ENCODE measurements around the gene LGALS9.
A peak's percentile ranks its signal among the peaks of the same experiment; 100 is the strongest.
"Not testable (repeated sequence)": the region's sequence is repeated elsewhere in the genome, so short reads cannot be mapped to it uniquely, and the experiment has no call there.

Gene LGALS9

DNA sequence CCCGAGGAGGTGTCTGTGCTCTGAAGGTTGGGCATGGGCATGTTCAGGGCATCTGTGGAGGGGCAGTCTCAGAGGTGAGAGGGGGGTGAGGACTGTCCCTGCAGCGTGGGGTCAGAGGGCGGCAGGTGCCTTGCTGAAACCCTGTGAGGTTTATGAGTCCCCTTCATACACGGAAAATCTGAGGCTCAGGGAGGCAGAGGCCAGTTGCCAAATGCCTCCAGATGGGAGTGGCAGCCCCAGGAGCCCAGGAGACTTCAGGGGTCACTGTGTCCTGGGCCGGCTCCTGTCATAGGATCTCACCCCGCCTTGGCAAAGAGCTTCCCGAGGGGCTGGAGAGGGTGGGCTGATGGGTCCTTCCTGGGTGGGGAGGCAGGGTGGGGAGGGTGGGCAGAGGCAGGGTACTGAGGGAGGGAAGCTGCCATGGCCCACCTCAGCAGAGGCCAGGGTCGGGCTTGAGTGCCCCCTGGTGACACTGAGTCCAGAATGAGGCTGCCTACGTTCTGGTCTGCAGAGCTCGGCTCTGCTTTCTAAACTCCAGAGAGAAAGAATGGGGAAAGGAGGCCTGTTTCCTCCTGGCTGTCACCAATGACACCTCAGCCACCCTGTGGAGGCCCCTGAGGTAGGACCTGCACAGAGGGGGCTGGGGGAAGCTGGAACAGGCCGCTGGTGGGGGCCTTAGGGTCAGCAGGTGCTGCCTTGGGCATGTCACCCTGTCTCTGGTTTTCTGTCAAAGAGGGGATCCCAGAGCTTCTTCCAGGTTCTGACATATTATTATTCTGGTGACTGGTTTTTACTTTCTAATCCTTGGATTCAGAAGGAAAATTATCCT is 1.1 kb downstream of the LGALS9 start:
- no peak for DNase-seq

DNA sequence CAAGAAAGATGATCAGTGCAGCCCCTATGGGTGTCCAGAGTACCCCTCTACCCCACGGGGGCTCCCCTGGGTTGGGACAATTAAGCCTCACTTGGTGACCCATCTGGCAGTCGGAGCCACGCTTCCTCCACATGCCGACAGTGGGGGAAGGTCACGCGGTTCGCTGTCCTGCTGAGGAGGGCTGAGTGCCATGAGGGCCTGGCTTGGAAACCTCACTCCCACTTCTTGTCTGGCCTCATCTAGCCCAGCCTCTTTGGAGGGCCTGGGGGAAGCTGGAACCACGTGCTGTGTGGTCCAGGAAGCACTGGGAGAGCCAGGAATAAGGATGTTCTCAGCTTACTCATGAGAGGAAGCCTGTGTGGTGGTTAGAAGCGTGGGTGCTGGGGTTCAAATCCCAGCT is 1.8 kb downstream of the LGALS9 start:
- DNase-seq: not testable (repeated sequence)

DNA sequence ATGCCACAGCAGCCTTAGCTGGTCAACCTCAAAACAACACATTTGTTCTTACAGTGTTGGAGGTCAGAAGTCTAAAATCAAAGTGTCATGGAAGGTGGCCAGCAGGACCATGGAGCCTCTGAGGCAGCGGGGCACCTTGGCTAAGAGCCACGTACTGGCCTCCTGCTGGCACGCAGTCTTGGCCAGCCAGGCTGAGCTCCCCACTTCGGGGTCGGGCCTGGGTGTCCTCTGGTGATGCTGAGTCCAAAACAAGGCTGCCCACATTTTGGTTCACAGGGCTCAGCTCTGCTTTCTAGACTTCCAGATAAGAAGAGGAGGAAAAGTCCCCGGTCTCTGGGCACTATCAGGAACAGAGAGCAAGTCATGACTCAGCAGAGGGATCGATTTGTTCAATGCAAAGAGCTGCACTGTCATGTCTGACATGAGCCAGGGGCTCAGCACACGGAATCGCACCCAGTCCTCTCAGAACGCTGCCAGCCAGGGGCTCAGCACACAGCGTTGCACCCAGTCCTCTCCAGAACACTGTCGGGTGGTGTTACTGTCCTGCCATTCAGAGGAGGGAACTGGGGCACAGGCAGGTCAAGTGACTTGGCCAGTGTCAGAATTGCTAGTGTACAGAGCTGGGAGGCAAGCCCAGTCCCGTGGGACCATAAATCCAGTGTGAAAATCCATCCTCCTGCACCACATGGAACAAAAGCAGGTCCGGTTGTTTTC is 2.5 kb downstream of the LGALS9 start:
- DNase-seq: no peak

DNA sequence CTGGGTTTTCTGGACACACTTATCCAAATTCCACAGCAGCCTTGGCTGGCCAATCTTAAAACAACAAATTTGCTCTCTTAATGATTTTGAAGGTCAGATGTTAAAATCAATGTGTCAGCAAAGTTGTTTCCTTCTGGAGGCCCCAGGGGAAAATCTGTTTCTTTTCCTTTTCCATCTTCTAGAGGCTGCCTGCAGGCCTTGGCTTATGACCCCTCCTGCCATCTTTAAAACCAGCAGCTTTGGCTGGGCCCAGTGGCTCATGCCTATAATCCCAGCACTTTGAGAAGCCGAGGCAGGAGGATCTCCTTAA is 3.0 kb downstream of the LGALS9 start:
- DNase-seq: no peak

GRCh38 chr17:27634776-27635175 is 3.8 kb downstream of the LGALS9 start:
- DNase-seq: no peak

GRCh38 chr17:27635275-27635823 is 4.4 kb downstream of the LGALS9 start:
- no peak for DNase-seq

DNA sequence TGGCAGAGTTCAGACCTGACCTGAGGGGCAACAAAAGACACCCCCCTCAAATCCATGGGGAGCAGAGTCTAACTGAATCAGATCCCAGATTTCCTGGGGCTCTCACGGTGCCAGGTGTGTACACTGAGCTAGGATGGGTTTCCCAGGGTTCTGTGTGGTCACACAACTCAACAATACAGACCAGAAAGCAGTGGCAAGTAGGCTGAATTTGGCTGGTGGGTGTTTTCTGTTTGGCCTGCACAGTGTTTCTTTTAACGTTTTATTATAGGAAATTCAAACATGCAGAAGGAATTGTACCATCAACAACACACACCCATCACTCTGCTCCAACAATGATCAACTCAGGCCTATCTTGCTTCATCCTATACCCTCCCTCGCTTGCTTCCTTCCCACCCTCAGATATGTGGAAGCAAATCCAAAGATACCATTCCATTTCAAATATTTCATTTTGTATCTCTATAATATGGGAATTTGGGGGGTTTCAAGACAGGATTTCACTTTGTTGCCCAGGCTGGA is 5.1 kb downstream of the LGALS9 start:
- DNase-seq: not testable (repeated sequence)

DNA sequence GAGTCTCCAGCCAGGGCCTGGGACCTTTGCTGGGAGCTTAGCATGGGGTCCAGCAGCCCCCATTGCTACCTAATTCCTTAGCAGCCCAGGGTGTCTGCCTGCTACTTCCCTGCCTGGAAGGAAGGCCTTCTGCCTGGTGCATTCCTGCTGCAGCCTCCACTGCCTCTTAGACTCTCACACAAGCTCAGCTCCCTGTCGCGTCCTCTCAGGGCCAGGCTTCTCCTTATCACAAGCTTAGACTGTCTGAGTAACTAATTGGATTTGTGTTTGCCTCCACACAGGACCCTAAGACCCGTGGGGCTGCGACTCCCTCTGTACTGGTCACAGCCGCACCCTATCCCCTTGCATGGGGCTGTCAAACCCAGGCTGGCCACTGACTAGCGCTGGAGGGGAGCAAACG is 6.8 kb downstream of the LGALS9 start:
- not testable (repeated sequence) for DNase-seq

- DNase-seq: not testable (repeated sequence)
These were observed 7.5 kb downstream of the LGALS9 start for GRCh38 chr17:27638415-27638914.

DNA sequence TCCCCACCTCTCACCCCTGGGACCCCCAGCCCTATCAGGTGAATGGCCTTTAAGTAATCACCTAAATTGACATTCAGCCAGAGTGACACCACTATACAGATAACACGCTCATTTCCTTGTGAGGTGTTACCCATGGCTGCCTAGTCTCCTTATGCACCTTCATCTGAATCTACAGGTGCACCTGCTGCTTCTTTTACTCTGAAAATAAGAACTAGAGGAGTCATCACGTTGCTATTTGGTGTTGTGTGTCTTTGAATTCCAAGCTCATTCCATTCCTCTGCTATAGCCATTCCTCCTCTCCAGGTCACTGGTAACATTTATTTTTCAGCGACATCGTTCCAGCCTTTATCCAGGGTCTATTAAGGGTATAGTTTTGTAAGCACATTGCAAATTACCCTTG is 9.8 kb downstream of the LGALS9 start:
- no peak for DNase-seq

- DNase-seq: no peak
These were observed 13.6 kb downstream of the LGALS9 start for GRCh38 chr17:27644586-27644985.

DNA sequence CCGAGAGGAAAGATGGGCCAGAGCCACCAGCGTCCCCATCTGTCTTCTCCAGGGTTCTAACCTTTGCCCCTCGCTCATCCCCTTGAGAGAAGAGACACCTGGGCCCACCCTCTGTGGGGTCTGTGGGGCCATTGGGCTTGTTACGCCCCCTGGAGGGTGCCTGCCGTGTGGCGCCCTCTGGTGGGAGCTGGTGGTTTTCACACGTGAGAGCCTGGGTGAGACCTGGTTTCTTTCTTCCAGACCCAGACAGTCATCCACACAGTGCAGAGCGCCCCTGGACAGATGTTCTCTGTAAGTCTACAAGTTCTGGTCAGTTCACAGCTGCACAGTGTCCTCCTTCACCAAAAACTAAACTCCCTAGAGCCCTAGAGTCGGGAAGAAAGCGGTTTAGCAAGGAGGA is 14.6 kb downstream of the LGALS9 start:
- DNase-seq: not testable (repeated sequence)

GRCh38 chr17:27646232-27646631 is 15.2 kb downstream of the LGALS9 start:
- no peak for DNase-seq

DNA sequence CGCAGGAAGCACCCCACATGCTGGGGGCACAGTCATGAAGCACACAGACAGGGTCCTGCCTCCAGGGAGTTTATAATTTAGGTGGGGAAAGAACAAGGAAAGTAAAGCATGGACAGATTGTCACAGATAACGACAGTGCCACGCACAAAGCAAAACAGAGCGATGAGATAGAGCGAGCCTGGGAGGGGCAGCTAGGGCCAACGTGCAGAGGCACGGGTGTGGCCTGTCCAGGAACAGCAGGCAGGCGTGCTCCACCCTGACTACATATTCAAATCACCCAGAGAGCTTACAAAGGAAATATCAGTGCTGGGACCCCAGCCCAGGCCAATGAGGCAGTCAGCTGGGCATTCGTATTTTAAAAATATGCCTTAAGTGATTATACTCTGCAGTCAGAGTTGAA is 16.8 kb downstream of the LGALS9 start:
- DNase-seq: no peak

- DNase-seq: not testable (repeated sequence)
These were observed 18.2 kb downstream of the LGALS9 start for GRCh38 chr17:27649111-27649571.

GRCh38 chr17:27649929-27650328 is 18.9 kb downstream of the LGALS9 start:
- no peak for DNase-seq

DNA sequence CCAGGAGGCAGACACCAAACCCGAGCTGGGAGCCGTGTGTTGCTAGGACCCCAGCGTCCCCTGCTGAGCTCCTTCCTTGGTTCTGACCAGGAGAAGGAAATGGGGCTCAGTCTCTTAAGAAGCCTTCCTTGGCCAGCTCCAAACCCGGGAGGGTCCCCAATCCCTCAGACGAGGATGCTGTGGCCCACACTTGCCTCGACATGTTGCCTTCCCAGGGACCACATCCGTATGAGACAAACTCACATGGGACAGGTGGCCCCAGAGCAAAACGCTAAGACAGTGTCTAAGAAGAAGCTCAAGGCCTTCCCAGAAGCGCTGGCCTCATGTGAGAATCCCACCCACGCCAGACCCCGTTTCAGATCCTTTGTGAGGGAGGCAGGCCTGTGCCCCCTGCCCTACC is 19.8 kb downstream of the LGALS9 start:
- DNase-seq: no peak

DNA sequence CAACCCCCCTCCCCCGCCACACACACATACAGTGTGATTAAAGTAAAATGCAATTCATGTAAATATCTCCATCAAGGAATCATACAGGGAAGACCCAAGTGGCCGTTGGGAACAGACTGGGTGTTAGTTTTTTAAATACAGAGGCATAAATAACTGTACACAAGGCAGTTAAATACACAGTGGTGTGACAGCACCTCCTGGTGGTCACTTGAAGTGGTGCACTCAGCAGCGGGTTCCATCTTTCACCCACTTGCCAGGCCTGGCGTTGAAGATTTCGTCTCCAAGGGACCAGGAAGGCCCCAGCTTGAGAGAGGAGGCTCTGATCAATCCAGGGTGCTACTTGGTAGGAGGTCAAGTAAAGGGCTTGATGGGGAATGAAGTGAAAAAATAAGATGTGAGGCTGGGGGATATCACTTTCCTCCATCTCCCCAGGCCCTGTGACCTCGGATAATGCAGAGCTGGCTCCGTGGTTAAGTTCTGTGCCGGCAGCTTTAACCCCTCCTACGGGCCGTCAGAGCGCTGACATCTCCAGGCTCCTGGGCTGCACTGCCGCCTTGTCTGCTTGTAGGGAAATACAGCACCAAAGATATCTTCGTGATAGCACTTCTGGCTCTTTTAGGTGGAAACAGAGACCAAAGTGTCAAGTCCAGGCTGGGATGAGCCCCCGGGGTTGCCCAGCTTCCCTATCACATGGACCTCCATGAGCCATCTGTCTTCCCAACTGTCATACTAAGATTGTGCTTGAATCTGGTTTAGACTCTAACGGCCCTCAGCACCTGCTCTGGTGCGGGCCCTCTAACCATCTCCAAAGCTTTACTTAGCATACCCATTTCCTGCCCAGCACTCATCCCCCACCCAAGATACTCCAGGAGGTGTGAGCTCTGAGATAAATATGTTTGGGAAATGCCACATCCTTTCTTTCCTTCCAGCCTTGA is 20.7 kb downstream of the LGALS9 start:
- DNase-seq: peak; percentile 61

GRCh38 chr17:27653449-27653971 is 22.5 kb downstream of the LGALS9 start:
- DNase-seq: not testable (repeated sequence)

DNA sequence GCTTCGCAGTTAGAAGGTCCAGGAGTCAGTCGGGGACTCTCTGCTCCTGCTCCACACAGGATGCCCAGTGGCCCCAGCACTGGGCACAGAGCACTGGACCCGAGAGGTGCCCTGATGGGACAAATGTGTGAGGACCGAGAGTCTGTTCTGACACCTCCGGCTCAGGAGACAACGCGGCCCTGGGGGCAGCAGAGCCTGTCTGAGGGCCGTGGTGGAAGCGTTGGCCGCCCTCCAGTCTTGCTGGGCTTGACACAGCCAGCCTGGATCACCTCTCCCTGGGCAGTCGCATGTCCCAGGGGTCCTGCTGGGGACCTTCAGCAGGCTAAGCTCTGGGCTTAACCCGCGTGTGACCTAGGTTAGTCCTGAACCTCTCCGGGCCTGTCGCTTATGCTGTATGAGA is 23.1 kb downstream of the LGALS9 start:
- DNase-seq: no peak

DNA sequence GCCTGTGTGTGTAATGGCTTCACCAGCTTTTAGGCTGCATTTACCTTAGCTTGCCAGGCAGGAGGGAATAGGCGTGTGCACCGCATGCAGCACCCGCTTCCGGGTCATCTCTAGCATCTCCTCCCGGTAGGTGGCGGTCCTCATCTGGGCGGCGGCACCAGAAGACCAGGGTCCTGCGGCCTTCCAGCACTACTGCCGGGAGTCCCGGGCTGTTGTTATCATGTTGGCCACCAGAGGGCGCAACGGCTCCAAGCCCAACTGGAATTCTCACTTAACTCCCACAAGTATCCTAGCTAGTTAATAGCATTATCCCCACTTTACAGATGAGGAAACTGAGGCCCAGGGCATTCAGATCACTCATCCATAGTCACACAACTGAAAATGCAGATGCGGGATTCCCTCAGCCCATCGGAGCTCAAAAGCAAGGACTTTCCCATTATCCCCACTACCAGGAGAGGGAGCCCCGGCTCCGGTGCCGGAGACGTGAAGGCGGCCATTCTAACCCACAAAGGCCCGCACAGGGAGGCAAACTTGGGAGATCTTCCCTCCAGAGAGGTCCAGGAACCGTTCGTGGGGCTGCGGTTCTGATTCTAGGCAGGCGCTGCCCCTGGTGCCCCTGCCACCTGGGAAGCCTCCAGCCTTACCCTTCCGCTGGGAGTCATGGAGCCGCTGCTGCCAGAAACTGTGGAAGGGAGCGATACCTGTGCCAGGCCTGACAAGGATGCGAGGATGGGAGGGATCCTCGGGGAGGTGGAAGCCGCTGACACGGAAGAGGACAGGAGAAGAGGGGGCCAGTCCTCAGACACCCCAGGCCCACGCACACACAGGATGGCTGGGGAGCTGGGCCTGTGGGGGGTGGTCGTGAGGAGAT is 23.9 kb downstream of the LGALS9 start:
- peak; percentile 50 for DNase-seq
